GM15510 (cell line): ENCODE results near the gene LZTR1.

Experiments used
- POLR2A ChIP-seq: IDR thresholded peaks from 3 replicates; pipeline ENCODE4 v1.6.1; 2011; ENCODE audit warnings: borderline replicate concordance; ENCODE audit not compliant: insufficient read length; ENCODE audit errors: extremely low read depth

The LZTR1 gene

GRCh38 chr22:20981787-20982562 lies at the start of gene LZTR1:
LZTR1 (plus strand) TSS chr22:20982297; CDS start chr22:20982372, 75 bp downstream.
- peak; percentile 99 for TF ChIP-seq POLR2A

- TF ChIP-seq POLR2A: no peak
These were observed 48.2 kb upstream of the LZTR1 start for GRCh38 chr22:20933910-20934309.

GRCh38 chr22:20937031-20937793 lies 44.9 kb upstream of the LZTR1 start:
- TF ChIP-seq POLR2A: no peak

- TF ChIP-seq POLR2A: no peak
These were observed 44.1 kb upstream of the LZTR1 start for GRCh38 chr22:20937794-20938671.

GRCh38 chr22:20940186-20940651 lies 41.9 kb upstream of the LZTR1 start:
- no peak for TF ChIP-seq POLR2A

GRCh38 chr22:20940904-20941385 lies 41.2 kb upstream of the LZTR1 start:
- no peak for TF ChIP-seq POLR2A

- no peak for TF ChIP-seq POLR2A
These were observed 38.8 kb upstream of the LZTR1 start for GRCh38 chr22:20943104-20943933.

- no peak for TF ChIP-seq POLR2A
These were observed 38.1 kb upstream of the LZTR1 start for GRCh38 chr22:20944042-20944441.

- no peak for TF ChIP-seq POLR2A
These were observed 36.5 kb upstream of the LZTR1 start for GRCh38 chr22:20945578-20945934.

- TF ChIP-seq POLR2A: no peak
These were observed 35.8 kb upstream of the LZTR1 start for GRCh38 chr22:20946080-20946986.

GRCh38 chr22:20946991-20947390 lies 35.1 kb upstream of the LZTR1 start:
- TF ChIP-seq POLR2A: no peak

- TF ChIP-seq POLR2A: no peak
These were observed 33.6 kb upstream of the LZTR1 start for GRCh38 chr22:20948450-20948849.

GRCh38 chr22:20948989-20949388 lies 33.1 kb upstream of the LZTR1 start:
- no peak for TF ChIP-seq POLR2A
